HG02943 (cell line): ENCODE results near the gene GPR83.
"Not testable (repeated sequence)": the region's sequence is repeated elsewhere in the genome, so short reads cannot be mapped to it uniquely, and the experiment has no call there.

Experiments
- ATAC-seq: cut with Tn5 transposase; IDR thresholded peaks from one replicate; pipeline ENCODE4 v1.9.1; 2021; ENCODE audit warnings: mild to moderate bottlenecking, low read depth, moderate library complexity; ENCODE audit not compliant: unreplicated experiment

Gene GPR83

GRCh38 chr11:94400839-94401772 lies at the start of gene GPR83:
TSS of gene GPR83 (minus strand) at chr11:94401419. CDS start at chr11:94401247, 172 bp downstream.
- ATAC-seq = no peak

GRCh38 chr11:94450048-94450447 lies 48.8 kb upstream of the GPR83 start:
- no peak for ATAC-seq

DNA sequence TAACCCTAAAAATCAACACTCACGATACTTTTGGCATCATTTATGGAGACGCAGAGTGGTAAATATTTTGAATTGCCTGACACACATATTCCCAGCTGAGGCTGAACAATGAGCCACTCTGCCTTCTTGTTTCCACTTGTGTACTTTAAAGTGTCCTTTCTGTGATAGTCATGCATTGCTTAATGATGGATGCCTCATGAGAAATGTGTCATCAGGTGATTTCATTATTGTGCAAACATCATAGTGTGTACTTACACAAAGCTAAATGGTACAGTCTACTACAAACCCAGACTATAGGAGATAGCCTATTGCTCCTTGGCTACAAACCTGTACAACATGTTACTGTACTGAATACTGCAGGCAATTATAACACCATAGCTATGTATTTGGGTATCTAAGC lies 48.2 kb upstream of the GPR83 start:
- ATAC-seq = no peak

DNA sequence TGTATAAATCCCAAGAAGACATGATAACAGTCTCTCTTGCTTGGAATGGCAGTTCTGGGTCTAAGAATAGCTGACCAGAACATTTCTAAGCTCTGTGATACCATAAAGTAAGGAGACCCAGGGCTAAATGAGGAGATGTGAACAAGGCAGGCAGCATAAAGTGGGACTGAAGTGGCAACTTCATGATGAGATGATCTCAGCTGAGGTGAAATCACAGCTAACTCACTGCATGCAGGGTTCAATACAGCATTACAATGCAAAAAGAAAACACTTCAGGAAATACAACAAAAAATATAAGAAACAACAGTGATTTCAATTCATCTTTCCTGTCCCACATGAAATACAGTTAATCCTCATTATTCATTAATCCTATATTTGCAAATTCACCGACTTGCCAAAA lies 47.8 kb upstream of the GPR83 start:
- ATAC-seq = no peak

GRCh38 chr11:94447149-94447548 lies 45.9 kb upstream of the GPR83 start:
- ATAC-seq = no peak

- ATAC-seq = no peak
These were observed 44.4 kb upstream of the GPR83 start for GRCh38 chr11:94445641-94446040.

- ATAC-seq = no peak
These were observed 31.8 kb upstream of the GPR83 start for GRCh38 chr11:94433049-94433448.

- no peak for ATAC-seq
These were observed 23.4 kb upstream of the GPR83 start for GRCh38 chr11:94424662-94425061.

DNA sequence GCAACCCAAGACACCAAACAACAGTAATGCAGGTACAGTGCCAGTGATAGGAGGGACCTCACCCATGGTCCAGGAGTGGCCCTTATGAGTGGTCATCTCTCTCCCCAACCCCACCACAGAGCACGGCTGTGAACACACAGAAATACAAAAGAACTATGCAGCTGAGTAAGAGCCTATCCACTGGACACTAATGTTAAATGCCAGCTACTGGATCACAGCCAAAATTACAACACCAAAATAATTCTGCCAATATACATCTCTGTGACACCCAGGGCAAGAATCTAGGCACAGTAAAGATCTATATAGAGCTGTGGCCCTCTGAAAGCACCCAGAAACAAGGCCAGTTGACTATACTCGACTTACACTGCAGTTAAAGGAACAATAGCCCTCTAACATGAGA lies 22.8 kb upstream of the GPR83 start:
- no peak for ATAC-seq

DNA sequence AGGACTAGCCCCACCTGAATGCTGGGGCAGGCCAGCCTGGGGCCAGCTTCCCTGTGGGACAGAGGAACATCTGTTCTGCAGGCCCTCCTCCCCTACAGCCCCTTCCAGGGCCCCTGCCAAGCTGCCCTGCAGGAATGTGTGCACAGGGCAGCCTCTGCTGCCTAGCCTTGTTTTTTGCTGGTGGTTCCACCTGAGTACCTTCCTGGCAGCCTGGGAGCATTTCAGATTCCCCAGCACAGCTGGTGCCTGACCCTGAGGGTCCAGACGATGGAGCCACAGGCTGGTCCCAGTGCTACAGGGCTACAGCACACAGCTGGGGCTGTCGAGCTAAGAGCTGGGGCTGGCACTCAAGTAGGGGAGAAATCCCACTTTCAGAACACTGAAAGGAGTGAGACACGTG lies 22.3 kb upstream of the GPR83 start:
- no peak for ATAC-seq

- no peak for ATAC-seq
These were observed 17.0 kb upstream of the GPR83 start for GRCh38 chr11:94418123-94418765.

GRCh38 chr11:94417386-94417987 lies 16.3 kb upstream of the GPR83 start:
- no peak for ATAC-seq

- ATAC-seq = no peak
These were observed 4.0 kb upstream of the GPR83 start for GRCh38 chr11:94405062-94405833.

- no peak for ATAC-seq
These were observed 1.1 kb upstream of the GPR83 start for GRCh38 chr11:94402355-94402754.

GRCh38 chr11:94401773-94402265 lies 600 bp upstream of the GPR83 start:
- ATAC-seq = no peak

GRCh38 chr11:94400457-94400838 lies 771 bp downstream of the GPR83 start:
- ATAC-seq = no peak

- ATAC-seq = no peak
These were observed 1.2 kb downstream of the GPR83 start for GRCh38 chr11:94400050-94400449.

- no peak for ATAC-seq
These were observed 3.1 kb downstream of the GPR83 start for GRCh38 chr11:94398101-94398500.

- ATAC-seq = no peak
These were observed 4.9 kb downstream of the GPR83 start for GRCh38 chr11:94396282-94396681.

DNA sequence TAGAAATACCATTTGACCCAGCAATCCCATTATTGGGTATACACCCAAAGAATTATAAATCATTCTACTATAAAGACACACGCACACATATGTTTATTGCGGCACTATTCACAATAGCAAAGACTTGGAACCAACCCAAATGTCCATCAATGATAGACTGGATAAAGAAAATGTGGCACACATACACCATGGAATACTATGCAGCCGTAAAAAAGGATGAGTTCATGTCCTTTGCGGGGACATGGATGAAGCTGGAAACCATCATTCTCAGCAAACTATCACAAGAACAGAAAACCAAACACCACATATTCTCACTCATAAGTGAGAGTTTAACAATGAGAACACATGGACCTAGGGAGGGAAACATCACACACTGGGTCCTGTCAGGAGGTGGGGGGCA lies 9.3 kb downstream of the GPR83 start:
- ATAC-seq = not testable (repeated sequence)

DNA sequence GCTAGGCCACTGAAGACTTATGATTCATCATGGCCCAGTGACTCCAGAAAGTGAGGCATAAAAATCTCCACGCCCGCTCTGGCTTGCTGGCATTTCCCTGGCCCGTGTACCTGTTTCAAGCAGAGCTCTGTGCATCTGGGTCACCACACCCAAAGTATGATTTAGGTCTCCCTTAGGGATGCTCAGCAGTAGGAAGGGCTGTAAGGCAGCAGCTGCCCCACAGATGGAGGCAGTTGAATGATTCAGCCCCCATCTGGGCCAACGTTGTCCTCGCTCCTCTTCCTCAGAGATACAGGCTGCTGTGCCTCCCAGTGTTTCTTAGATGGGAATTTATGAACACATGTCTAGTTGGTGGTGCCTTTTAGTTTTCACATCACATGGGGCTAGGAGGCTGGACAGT lies 21.6 kb downstream of the GPR83 start:
- ATAC-seq = no peak
